Osteocyte (in vitro differentiated cells): ENCODE results near the gene KAT2A. TPM values are rescaled to one million over a fixed set of nuclear protein-coding genes. Genes with fewer than 3 reads are reported as not detected.

Experiments
- DNase-seq: peaks from one replicate; pipeline ENCODE4 v3.0.0; 2021; ENCODE audit warnings: mixed read lengths; ENCODE audit not compliant: unreplicated experiment; ENCODE audit errors: extremely low spot score
- H3K27ac Mint-ChIP-seq: one replicate; pipeline ENCODE4 v1.8.0; 2021; ENCODE audit warnings: mild to moderate bottlenecking, mixed read lengths; ENCODE audit not compliant: unreplicated experiment
- H3K27me3 Mint-ChIP-seq: one replicate; pipeline ENCODE4 v1.8.0; 2021; ENCODE audit warnings: mixed read lengths; ENCODE audit not compliant: unreplicated experiment
- H3K36me3 Mint-ChIP-seq: one replicate; pipeline ENCODE4 v1.8.0; 2021; ENCODE audit warnings: mixed read lengths; ENCODE audit not compliant: unreplicated experiment
- H3K4me1 Mint-ChIP-seq: one replicate; pipeline ENCODE4 v1.8.0; 2021; ENCODE audit warnings: mixed read lengths; ENCODE audit not compliant: unreplicated experiment
- H3K4me3 Mint-ChIP-seq: one replicate; pipeline ENCODE4 v1.8.0; 2021; ENCODE audit warnings: mild to moderate bottlenecking, moderate library complexity, mixed read lengths; ENCODE audit not compliant: unreplicated experiment
- H3K9me3 Mint-ChIP-seq: one replicate; pipeline ENCODE4 v1.8.0; 2021; ENCODE audit warnings: mixed read lengths; ENCODE audit not compliant: unreplicated experiment
- CTCF ChIP-seq: fragments of 200-600 bp; sonication (generic); IDR thresholded peaks from 2 replicates; pipeline ENCODE4 v1.5.0; 2021; ENCODE audit warnings: antibody characterized with exemption, mild to moderate bottlenecking, moderate library complexity
- total RNA-seq: library from RNA; stranded (reverse); gene quantifications from 2 replicates; pipeline ENCODE4 v1.2.1, GENCODE V29; 2021

Gene KAT2A
- total RNA-seq, 1 donor from 2014 or later, result 40.4 TPM

- no peak for TF ChIP-seq CTCF
- peaks cover 30% of the 10 kb centered on the region for H3K4me1 Mint-ChIP-seq
- H3K27ac Mint-ChIP-seq, result peak overlapping the region; percentile 63
- H3K27me3 Mint-ChIP-seq, result no peaks in the 10 kb centered on the region
- no peaks in the 10 kb centered on the region for H3K9me3 Mint-ChIP-seq
- no peak for DNase-seq
- no peak overlapping the region for H3K4me3 Mint-ChIP-seq
- peaks cover 14% of the 10 kb centered on the region for H3K36me3 Mint-ChIP-seq
These were observed 12.4 kb upstream of the KAT2A start for GRCh38 chr17:42133461-42134041.

- Mint-ChIP-seq H3K36me3 (peaks cover 20% of the 10 kb centered on the region), H3K4me1 (peaks cover 30% of the 10 kb centered on the region), H3K4me3 (no peak overlapping the region), H3K27ac (peak overlapping the region; percentile 63), H3K9me3 (no peaks in the 10 kb centered on the region), H3K27me3 (no peaks in the 10 kb centered on the region)
- no peak for DNase-seq
- no peak for TF ChIP-seq CTCF
These were observed 11.8 kb upstream of the KAT2A start for GRCh38 chr17:42132941-42133340.

GRCh38 chr17:42131981-42132432, 10.8 kb upstream of the KAT2A start:
- Mint-ChIP-seq H3K4me1 (peaks cover 30% of the 10 kb centered on the region), H3K27ac (no peak overlapping the region), H3K36me3 (peaks cover 23% of the 10 kb centered on the region), H3K9me3 (no peaks in the 10 kb centered on the region), H3K27me3 (no peaks in the 10 kb centered on the region), H3K4me3 (no peak overlapping the region)
- no peak for DNase-seq
- TF ChIP-seq CTCF, result no peak

- Mint-ChIP-seq H3K27me3 (no peaks in the 10 kb centered on the region), H3K36me3 (peaks cover 27% of the 10 kb centered on the region), H3K4me1 (peaks cover 27% of the 10 kb centered on the region), H3K27ac (no peak overlapping the region), H3K9me3 (no peaks in the 10 kb centered on the region), H3K4me3 (no peak overlapping the region)
- no peak for DNase-seq
- TF ChIP-seq CTCF, result no peak
These were observed 10.1 kb upstream of the KAT2A start for GRCh38 chr17:42131232-42131631.

- Mint-ChIP-seq H3K36me3 (peaks cover 25% of the 10 kb centered on the region), H3K27me3 (no peaks in the 10 kb centered on the region), H3K4me1 (peaks cover 19% of the 10 kb centered on the region), H3K4me3 (no peak overlapping the region), H3K9me3 (no peaks in the 10 kb centered on the region), H3K27ac (no peak overlapping the region)
- TF ChIP-seq CTCF, result no peak
- no peak for DNase-seq
These were observed 9.3 kb upstream of the KAT2A start for GRCh38 chr17:42130310-42130936.
